Activated effector memory CD4-positive, alpha-beta T cell treated with anti-CD3 and anti-CD28 coated beads, Interleukin-2, amount 50 U/mL, for 16 hours (primary cell): ENCODE data around the gene RBM39.
A peak's percentile ranks its signal among the peaks of the same experiment; 100 is the strongest.

ENCODE experiments used
- DNase-seq: peaks from one replicate; pipeline ENCODE4 v3.0.0-alpha.2; 2020

Gene RBM39

DNA sequence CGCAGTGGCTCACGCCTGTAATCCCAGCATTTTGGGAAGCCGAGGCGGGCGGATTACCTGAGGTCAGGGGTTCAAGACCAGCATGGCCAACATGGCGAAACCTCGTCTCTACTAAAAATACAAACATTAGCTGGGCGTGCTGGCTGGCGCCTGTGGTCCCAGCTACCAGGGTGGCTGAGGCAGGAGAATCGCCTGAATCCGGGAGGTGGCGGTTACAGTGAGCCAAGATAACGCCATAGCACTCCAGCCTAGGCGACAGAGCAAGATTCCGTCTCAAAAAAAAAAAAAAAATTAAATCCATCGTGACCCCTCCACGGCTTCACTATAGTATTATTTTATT lies 76.1 kb downstream of the RBM39 start:
- DNase-seq: no peak

- peak; percentile 97 for DNase-seq
Measured at GRCh38 chr20:35664466-35665206, 77.4 kb downstream of the RBM39 start, which contains the start of the genes CPNE1 and RBM12. Gene CPNE1 (minus strand): TSS chr20:35664900. CDS start chr20:35632923, 31,977 bp downstream. Gene RBM12 (minus strand): TSS chr20:35664900. CDS start chr20:35655322, 9,578 bp downstream.

DNA sequence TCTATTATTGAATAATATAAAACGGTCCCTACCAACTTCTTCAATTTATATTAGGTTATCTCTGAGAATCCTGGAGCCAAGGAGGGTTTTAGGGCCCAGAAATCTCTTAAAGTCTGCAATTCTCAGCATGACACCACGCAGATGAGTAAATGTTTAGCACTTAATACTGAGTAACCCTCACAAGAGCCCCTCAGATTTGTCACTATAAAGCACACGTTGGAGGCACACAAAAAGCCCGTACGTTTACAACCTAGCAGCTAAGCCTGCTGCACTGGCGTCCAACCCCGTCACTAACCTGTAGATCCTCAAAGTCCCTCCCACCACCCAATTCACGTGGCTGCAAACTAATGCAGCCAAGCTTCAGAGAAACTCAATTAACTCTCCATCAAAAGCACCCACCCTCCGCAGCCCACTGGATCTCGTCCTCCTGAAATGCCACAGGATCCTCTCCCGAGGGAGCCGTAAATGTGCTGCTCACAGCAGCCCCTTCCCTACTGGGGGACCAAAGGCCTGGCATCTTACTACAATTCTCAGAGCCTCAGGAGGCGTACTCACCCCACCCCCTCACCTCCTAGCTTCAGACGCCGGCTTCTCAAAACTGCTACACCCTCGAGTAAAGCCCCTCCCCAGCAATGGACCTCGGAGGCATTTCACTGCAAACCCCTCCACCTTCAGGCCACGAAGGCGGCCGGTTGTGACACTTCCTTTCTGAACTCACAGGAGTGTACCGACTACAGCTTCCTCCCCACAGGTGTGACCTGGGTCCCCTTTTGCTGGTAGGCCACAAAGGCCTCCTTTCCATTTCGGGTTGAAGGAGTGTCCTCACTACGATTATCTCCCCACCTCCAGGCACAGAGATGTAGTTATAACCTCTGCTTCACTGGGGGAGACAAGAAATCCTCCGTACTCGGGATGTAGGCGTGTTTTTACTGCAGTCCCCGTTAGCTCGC lies 78.3 kb downstream of the RBM39 start:
- DNase-seq: peak; percentile 85

GRCh38 chr20:35662551-35662950 lies 79.5 kb downstream of the RBM39 start:
- DNase-seq: no peak

GRCh38 chr20:35661908-35662307 lies 80.2 kb downstream of the RBM39 start:
- no peak for DNase-seq

DNA sequence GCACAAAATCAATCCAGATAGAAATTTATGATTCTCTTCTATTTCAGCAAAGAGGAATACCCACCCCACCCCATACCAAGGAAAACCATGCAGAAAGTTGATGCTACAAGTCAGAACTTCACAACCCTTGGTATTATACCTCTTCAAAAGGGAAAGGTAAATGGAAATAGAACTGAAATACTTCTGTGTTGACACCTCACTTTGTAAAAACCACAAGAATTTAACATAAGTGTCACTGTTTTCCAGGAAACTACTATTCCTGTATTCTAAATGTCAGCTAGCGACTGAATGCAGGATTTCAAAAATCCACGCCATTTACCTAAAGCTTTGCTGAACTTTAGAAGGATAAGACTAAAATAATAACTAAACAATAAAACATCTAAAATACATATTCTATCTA lies 81.0 kb downstream of the RBM39 start:
- DNase-seq: no peak

DNA sequence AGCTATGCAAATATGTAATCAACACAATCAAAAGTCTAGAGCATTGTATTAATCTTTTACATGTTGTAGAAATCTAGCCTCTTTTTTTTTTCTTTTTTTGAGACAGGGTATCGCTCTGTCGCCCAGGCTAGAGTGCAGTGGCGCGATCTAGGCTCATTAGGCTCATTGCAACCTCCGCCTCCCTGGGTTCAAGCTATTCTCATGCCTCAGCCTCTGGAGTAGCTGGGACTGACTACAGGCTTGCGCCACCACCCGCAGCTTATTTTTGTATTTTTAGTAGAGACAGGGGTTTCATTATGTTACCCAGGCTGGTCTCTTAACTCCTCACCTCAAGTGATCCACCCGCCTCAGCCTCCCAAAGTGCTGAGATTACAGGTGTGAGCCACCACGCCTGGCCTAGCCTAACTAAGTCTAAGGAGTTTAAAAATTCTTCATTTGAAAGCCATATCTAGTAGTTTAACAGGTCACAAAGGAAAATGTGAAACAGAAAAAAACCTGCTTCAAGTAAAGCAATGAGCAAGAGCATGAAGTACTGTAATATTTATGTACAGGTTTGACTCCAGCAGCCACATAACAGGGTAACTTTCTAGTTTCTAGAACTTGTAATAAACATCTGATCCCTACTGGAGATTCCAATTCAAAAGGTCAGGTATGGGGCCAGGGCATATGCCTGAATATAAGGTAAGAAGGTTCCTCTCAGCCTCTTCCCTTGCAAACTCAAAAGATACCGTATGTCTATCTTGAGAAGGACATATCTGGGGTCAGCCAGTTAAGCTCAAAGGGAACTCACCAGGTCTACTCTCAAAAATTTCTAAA lies 81.7 kb downstream of the RBM39 start:
- DNase-seq: peak; percentile 69

DNA sequence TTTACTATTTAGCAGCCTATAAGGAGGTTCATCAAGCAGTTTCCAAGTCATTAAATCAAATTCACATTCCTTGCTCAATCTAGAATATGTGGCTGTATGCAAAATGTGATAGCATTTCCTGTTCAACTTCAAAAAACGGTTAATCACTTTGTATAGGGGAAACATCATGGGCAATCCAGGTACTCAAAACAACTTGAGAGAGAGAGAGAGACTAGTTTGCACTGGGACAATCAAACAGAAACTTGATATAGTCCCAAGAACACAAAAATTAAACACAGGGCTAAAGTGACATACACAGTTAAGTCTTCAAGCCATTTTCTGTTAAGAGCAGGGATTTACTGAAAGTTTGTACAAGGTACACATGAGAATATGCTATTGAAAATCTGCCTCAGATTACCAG lies 84.8 kb downstream of the RBM39 start:
- no peak for DNase-seq

- DNase-seq: no peak
Measured at GRCh38 chr20:35654415-35654814, 87.6 kb downstream of the RBM39 start.

DNA sequence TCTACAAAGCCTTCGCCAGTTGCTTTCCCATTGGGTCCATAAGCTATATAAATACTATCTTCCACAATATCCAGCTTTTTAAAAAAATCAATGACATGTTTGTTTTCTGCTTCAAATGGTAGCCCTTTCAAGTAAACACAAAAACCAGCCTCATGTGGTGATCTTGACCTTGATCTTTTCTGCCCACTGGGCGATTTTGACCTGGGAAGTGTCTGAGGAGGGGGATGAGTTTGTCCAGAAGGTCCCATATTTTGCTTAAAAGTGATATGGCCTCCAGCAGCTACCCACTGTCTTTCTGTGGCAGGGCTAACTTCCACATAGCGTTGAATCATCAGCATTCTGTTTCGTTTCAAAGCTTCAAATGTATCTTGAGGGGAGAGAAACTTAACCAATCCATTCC lies 88.2 kb downstream of the RBM39 start:
- DNase-seq: no peak
